ENCODE data around the gene C2orf69. TPM values are rescaled to one million over a fixed set of nuclear protein-coding genes. Genes with fewer than 3 reads are reported as not detected.

C2orf69 gene
- total and polyA plus RNA-seq, 2 of the 13 experiments (the other 11 are each of a cell fraction or from before 2014, with no cell fraction given): 4.8 to 19.3 TPM

DNA sequence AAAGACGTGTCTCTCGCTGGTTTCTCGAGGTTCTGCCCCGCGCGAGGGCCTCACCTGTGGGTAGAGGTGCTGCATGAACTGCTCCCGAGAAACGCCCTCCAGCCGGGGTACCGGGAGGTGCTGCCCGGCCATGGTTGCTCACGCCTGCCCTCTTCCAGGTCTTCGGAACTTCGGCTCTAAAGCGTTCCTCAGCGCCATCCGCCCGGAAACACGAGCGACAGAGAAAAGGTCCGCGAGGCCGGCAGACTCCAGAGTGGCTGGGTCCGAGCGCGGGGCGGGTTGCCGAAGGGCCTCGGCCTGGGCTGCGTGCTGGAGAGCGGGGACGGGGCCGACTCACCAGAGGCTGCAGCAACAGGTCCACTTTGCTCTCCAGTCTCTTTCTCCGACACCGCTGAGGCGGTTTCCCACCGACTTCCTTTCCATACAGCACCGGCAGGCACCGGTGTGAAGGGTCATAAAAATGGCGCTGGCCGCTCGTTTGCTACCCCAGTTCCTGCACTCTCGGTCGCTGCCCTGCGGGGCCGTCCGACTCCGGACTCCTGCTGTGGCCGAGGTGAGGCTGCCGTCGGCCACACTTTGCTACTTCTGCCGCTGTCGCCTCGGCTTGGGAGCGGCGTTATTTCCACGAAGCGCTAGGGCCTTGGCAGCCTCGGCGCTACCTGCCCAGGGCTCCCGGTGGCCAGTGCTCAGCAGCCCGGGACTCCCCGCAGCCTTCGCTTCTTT lies 44.4 kb downstream of the C2orf69 start, which contains the start of the genes MAIP1 and TYW5 (continued):
- TF ChIP-seq AGO1 (IDR thresholded peaks at IDR 0.05; ENCODE audit: low read depth, low read length, poor library complexity, severe bottlenecking): peak; percentile 87
- no peak; the same call in 1 of the 2 replicates for TF ChIP-seq ZNF720 (CRISPR knock-in tag; IDR thresholded peaks at IDR 0.05)
- TF ChIP-seq, protein P1, sequence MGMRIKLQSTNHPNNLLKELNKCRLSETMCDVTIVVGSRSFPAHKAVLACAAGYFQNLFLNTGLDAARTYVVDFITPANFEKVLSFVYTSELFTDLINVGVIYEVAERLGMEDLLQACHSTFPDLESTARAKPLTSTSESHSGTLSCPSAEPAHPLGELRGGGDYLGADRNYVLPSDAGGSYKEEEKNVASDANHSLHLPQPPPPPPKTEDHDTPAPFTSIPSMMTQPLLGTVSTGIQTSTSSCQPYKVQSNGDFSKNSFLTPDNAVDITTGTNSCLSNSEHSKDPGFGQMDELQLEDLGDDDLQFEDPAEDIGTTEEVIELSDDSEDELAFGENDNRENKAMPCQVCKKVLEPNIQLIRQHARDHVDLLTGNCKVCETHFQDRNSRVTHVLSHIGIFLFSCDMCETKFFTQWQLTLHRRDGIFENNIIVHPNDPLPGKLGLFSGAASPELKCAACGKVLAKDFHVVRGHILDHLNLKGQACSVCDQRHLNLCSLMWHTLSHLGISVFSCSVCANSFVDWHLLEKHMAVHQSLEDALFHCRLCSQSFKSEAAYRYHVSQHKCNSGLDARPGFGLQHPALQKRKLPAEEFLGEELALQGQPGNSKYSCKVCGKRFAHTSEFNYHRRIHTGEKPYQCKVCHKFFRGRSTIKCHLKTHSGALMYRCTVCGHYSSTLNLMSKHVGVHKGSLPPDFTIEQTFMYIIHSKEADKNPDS (CRISPR knock-in tag; IDR thresholded peaks at IDR 0.05): peak; percentile 70; the same call in 1 of the 2 replicates
- TF ChIP-seq ZNF232 (CRISPR knock-in tag; IDR thresholded peaks at IDR 0.05; ENCODE audit: borderline replicate concordance): peak; percentile 85
- peak; percentile 71 for TF ChIP-seq AHR (CRISPR knock-in tag; IDR thresholded peaks at IDR 0.05)
- TF ChIP-seq CREB1 (IDR thresholded peaks at IDR 0.05): peak; percentile 65
- peak; percentile 67 for TF ChIP-seq CREB1 (CRISPR knock-in tag; IDR thresholded peaks at IDR 0.05)
- peak; percentile 90; the same call in 1 of the 2 replicates for TF ChIP-seq ZNF790 (CRISPR knock-in tag; IDR thresholded peaks at IDR 0.05; ENCODE audit: borderline replicate concordance)
- TF ChIP-seq YY1 (IDR thresholded peaks at IDR 0.05; ENCODE audit: insufficient read depth, insufficient replicate concordance, low read depth, low read length): peak; percentile 96
- peak; percentile 79 for TF ChIP-seq AGO2 (optimal IDR thresholded peaks at IDR 0.05; ENCODE audit: low read depth, low read length)
- peak; percentile 70; the same call in 1 of the 2 replicates for TF ChIP-seq NR2F2 (IDR thresholded peaks at IDR 0.05; ENCODE audit: borderline replicate concordance, low read depth)
- TF ChIP-seq, protein P2, sequence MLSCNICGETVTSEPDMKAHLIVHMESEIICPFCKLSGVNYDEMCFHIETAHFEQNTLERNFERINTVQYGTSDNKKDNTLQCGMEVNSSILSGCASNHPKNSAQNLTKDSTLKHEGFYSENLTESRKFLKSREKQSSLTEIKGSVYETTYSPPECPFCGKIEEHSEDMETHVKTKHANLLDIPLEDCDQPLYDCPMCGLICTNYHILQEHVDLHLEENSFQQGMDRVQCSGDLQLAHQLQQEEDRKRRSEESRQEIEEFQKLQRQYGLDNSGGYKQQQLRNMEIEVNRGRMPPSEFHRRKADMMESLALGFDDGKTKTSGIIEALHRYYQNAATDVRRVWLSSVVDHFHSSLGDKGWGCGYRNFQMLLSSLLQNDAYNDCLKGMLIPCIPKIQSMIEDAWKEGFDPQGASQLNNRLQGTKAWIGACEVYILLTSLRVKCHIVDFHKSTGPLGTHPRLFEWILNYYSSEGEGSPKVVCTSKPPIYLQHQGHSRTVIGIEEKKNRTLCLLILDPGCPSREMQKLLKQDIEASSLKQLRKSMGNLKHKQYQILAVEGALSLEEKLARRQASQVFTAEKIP (CRISPR knock-in tag; IDR thresholded peaks at IDR 0.05; ENCODE audit: borderline replicate concordance): 0 out of 2 replicates have a peak, but pooled peaks have one; percentile 79
- 0 out of 2 replicates have a peak, but pooled peaks have one; percentile 63 for TF ChIP-seq ZNF180 (CRISPR knock-in tag; IDR thresholded peaks at IDR 0.05; ENCODE audit: borderline replicate concordance, low read depth)
- TF ChIP-seq ZBTB20 (CRISPR knock-in tag; IDR thresholded peaks at IDR 0.05; ENCODE audit: borderline replicate concordance, low read depth): peak; percentile 81
- peak; percentile 11; the same call in 1 of the 2 replicates for TF ChIP-seq ZKSCAN1 (IDR thresholded peaks at IDR 0.05; ENCODE audit: low read length)
- TF ChIP-seq MBD4 (IDR thresholded peaks at IDR 0.05; ENCODE audit: borderline replicate concordance, low read length): no peak
- TF ChIP-seq ZNF34 (CRISPR knock-in tag; IDR thresholded peaks at IDR 0.05; ENCODE audit: borderline replicate concordance): peak; percentile 29; the same call in 1 of the 2 replicates
- peak; percentile 96; the same call in 1 of the 2 replicates for TF ChIP-seq TSC22D2 (CRISPR knock-in tag; IDR thresholded peaks at IDR 0.05; ENCODE audit: borderline replicate concordance)
- 0 out of 2 replicates have a peak, but pooled peaks have one; percentile 76 for TF ChIP-seq ZNF441 (CRISPR knock-in tag; IDR thresholded peaks at IDR 0.05; ENCODE audit: borderline replicate concordance)
- TF ChIP-seq SMARCC2 (IDR thresholded peaks at IDR 0.05): no peak
- 0 out of 2 replicates have a peak, but pooled peaks have one; percentile 63 for TF ChIP-seq ZNF260 (CRISPR knock-in tag; IDR thresholded peaks at IDR 0.05; ENCODE audit: borderline replicate concordance, low read depth)
- no peak for TF ChIP-seq SRSF9 (IDR thresholded peaks at IDR 0.05; ENCODE audit: borderline replicate concordance, insufficient read depth, low read depth, low read length, poor library complexity, severe bottlenecking)
- TF ChIP-seq, protein P3, sequence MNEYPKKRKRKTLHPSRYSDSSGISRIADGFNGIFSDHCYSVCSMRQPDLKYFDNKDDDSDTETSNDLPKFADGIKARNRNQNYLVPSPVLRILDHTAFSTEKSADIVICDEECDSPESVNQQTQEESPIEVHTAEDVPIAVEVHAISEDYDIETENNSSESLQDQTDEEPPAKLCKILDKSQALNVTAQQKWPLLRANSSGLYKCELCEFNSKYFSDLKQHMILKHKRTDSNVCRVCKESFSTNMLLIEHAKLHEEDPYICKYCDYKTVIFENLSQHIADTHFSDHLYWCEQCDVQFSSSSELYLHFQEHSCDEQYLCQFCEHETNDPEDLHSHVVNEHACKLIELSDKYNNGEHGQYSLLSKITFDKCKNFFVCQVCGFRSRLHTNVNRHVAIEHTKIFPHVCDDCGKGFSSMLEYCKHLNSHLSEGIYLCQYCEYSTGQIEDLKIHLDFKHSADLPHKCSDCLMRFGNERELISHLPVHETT (CRISPR knock-in tag; conservative IDR thresholded peaks at IDR 0.05): peak; percentile 94
- peak; percentile 24 for TF ChIP-seq PTBP1 (IDR thresholded peaks at IDR 0.05; ENCODE audit: low read depth, low read length, poor library complexity, severe bottlenecking)

Measured in HepG2 (cell line).